Measurements from ENCODE around the gene KRTAP15-1.
A peak's percentile ranks its signal among the peaks of the same experiment; 100 is the strongest.

KRTAP15-1 gene

GRCh38 chr21:30482130-30482529 is 42.1 kb downstream of the KRTAP15-1 start:
- H3K27ac ChIP-seq, result no peak overlapping the region
- peak; percentile 60 for DNase-seq (ENCODE audit: low read depth, low spot score)

GRCh38 chr21:30486180-30486579 is 46.1 kb downstream of the KRTAP15-1 start:
- DNase-seq (ENCODE audit: low read depth, low spot score), result no peak
- no peak overlapping the region for H3K27ac ChIP-seq

GRCh38 chr21:30487336-30487735 is 47.3 kb downstream of the KRTAP15-1 start, which contains the start of gene KRTAP19-2:
TSS of gene KRTAP19-2 (minus strand) at chr21:30487436. CDS start at chr21:30487348, 88 bp downstream.
- no peak for DNase-seq (ENCODE audit: low read depth, low spot score)
- no peak within 1 kb of the TSS for H3K27ac ChIP-seq
